H1 (cell line): Measurements from ENCODE around the gene GRIA3. TPM values are rescaled to one million over a fixed set of nuclear protein-coding genes. Genes with fewer than 3 reads are reported as not detected.

Experiments used
- CTCF ChIA-PET: fragments of 300-600 bp; sonication (Branson Sonifier 250); formaldehyde crosslinking; loops from one replicate; lab custom pipeline; 2021; ENCODE audit not compliant: partially characterized antibody; lab: Charles Lee
- POLR2A ChIA-PET: fragments of 300-600 bp; sonication (Branson Sonifier 250); formaldehyde crosslinking; loops from one replicate; lab custom pipeline; 2021; ENCODE audit warnings: inconsistent platforms; ENCODE audit not compliant: partially characterized antibody; lab: Charles Lee
- DNase-seq, 2 experiments: peaks; one replicate each; pipeline versions ENCODE4 v3.0.0 to v3.0.0-alpha.2; 2010 to 2022; ENCODE audit warnings: low spot score in 2 of 2, low read depth in 1 of 2, mixed read lengths in 1 of 2
- FAIRE-seq: peaks from 2 replicates; lab custom pipeline; 2011; peaks lifted over from hg19 to GRCh38; lab: Jason Lieb, UNC
- H2AFZ ChIP-seq: 2 replicates; pipeline ENCODE4 v1.8.1; 2012; ENCODE audit warnings: low read length, inconsistent platforms
- H2AK5ac ChIP-seq: 2 replicates; pipeline ENCODE4 v1.6.1; 2013; ENCODE audit warnings: low read depth, low read length
- H2BK120ac ChIP-seq: replicated peaks from 2 replicates; pipeline ENCODE3; 2013; ENCODE audit warnings: low read depth, low read length, inconsistent platforms
- H2BK12ac ChIP-seq: 2 replicates; pipeline ENCODE4 v1.6.1; 2013; ENCODE audit warnings: low read depth, low read length
- H2BK15ac ChIP-seq: 2 replicates; pipeline ENCODE4 v1.6.1; 2013; ENCODE audit warnings: low read length
- H2BK20ac ChIP-seq: 2 replicates; pipeline ENCODE4 v1.6.1; 2013; ENCODE audit warnings: low read length
- H2BK5ac ChIP-seq: 2 replicates; pipeline ENCODE4 v1.6.1; 2013; ENCODE audit warnings: low read depth, low read length
- H3K14ac ChIP-seq: 2 replicates; pipeline ENCODE4 v1.6.1; 2013; ENCODE audit warnings: inconsistent platforms; ENCODE audit not compliant: insufficient read length
- H3K18ac ChIP-seq: 2 replicates; pipeline ENCODE4 v1.6.1; 2013; ENCODE audit warnings: low read length; ENCODE audit errors: extremely low read depth
- H3K23ac ChIP-seq: 2 replicates; pipeline ENCODE4 v1.6.1; 2013; ENCODE audit warnings: inconsistent platforms; ENCODE audit not compliant: insufficient read length
- H3K23me2 ChIP-seq: 2 replicates; pipeline ENCODE4 v1.6.1; 2013; ENCODE audit warnings: low read depth, low read length
- H3K27ac ChIP-seq: 2 replicates; pipeline ENCODE4 v1.6.1; 2011; ENCODE audit warnings: low read depth, low read length, inconsistent platforms
- H3K27me3 ChIP-seq, 4 experiments: replicated peaks in 1 of 4; 1 replicate in 1 of 4; 2 replicates in 3 of 4; pipeline versions ENCODE4 v1.6.1 to v1.8.1; 2011 to 2013; ENCODE audit warnings: low read length in 3 of 4, mild to moderate bottlenecking in 3 of 4, inconsistent platforms in 2 of 4, mixed read lengths in 2 of 4, moderate library complexity in 1 of 4; ENCODE audit not compliant: control insufficient read depth in 3 of 4, insufficient read depth in 3 of 4; ENCODE audit errors: extremely low read depth in 1 of 4
- H3K36me3 ChIP-seq, 4 experiments: 2 replicates each; pipeline versions ENCODE4 v1.6.1 to v1.8.1; 2011 to 2013; ENCODE audit warnings: mild to moderate bottlenecking in 4 of 4, low read length in 3 of 4, moderate library complexity in 2 of 4, control low read depth in 1 of 4, inconsistent platforms in 1 of 4; ENCODE audit not compliant: insufficient read depth in 4 of 4, control insufficient read depth in 2 of 4
- H3K4ac ChIP-seq: replicated peaks from 2 replicates; pipeline ENCODE3; 2013; ENCODE audit warnings: low read length, low read depth, mixed read lengths, inconsistent platforms; ENCODE audit not compliant: insufficient read length
- H3K4me1 ChIP-seq, 4 experiments: replicated peaks in 1 of 4; 1 replicate in 1 of 4; 2 replicates in 3 of 4; pipeline versions ENCODE4 v1.6.1 to v1.8.1; 2011 to 2013; ENCODE audit warnings: low read length in 3 of 4, inconsistent platforms in 2 of 4, mixed read lengths in 1 of 4; ENCODE audit not compliant: insufficient read depth in 4 of 4, control insufficient read depth in 3 of 4
- H3K4me2 ChIP-seq, 2 experiments: 2 replicates each; pipeline versions ENCODE4 v1.6.1 to v1.8.1; 2011 to 2013; ENCODE audit warnings: low read depth in 2 of 2, low read length in 2 of 2, control low read depth in 1 of 2, inconsistent platforms in 1 of 2, mild to moderate bottlenecking in 1 of 2; ENCODE audit not compliant: insufficient read depth in 1 of 2
- H3K4me3 ChIP-seq, 4 experiments: fragments of 200-600, 300-600 bp in 1 of 4; sonication (generic), shearing (Covaris generic), sonication (Bioruptor Twin) in 1 of 4; 2 replicates each; pipeline versions ENCODE4 v1.5.1 to v1.8.1; 2011 to 2016; ENCODE audit warnings: low read length in 4 of 4, low read depth in 3 of 4, control low read depth in 2 of 4, inconsistent platforms in 2 of 4, mild to moderate bottlenecking in 2 of 4, mixed read lengths in 1 of 4, moderate library complexity in 1 of 4; ENCODE audit not compliant: insufficient read depth in 2 of 4; ENCODE audit errors: extremely low read depth in 1 of 4
- H3K56ac ChIP-seq: replicated peaks from 2 replicates; pipeline ENCODE3; 2013; ENCODE audit warnings: low read depth, mild to moderate bottlenecking, mixed read lengths, low read length, inconsistent platforms; ENCODE audit not compliant: insufficient read length
- H3K79me1 ChIP-seq: 2 replicates; pipeline ENCODE4 v1.6.1; 2013; ENCODE audit warnings: low read depth, low read length, control low read depth
- H3K79me2 ChIP-seq, 2 experiments: 2 replicates each; pipeline versions ENCODE4 v1.6.1 to v1.8.1; 2012 to 2013; ENCODE audit warnings: low read length in 2 of 2, mild to moderate bottlenecking in 2 of 2, inconsistent platforms in 1 of 2; ENCODE audit not compliant: insufficient read depth in 2 of 2, control insufficient read depth in 1 of 2
- H3K9ac ChIP-seq, 4 experiments: replicated peaks in 1 of 4; 1 replicate in 1 of 4; 2 replicates in 3 of 4; pipeline versions ENCODE4 v1.6.1 to v1.8.1; 2011 to 2013; ENCODE audit warnings: low read depth in 3 of 4, low read length in 3 of 4, control low read depth in 2 of 4, mild to moderate bottlenecking in 2 of 4, moderate library complexity in 2 of 4, inconsistent platforms in 1 of 4; ENCODE audit errors: extremely low read depth in 1 of 4
- H3K9me3 ChIP-seq, 2 experiments: 2 replicates each; pipeline versions ENCODE4 v1.6.1 to v1.8.1; 2012 to 2013; ENCODE audit warnings: mild to moderate bottlenecking in 2 of 2, moderate library complexity in 2 of 2, control low read depth in 1 of 2, inconsistent platforms in 1 of 2, low read depth in 1 of 2, low read length in 1 of 2, mixed read lengths in 1 of 2; ENCODE audit not compliant: insufficient read depth in 2 of 2
- H4K20me1 ChIP-seq, 2 experiments: replicated peaks in 1 of 2; 2 replicates each; pipeline versions ENCODE3 to v1.8.1; 2011 to 2013; ENCODE audit warnings: inconsistent platforms in 2 of 2, low read length in 2 of 2, mild to moderate bottlenecking in 1 of 2; ENCODE audit not compliant: insufficient read depth in 2 of 2, control insufficient read depth in 1 of 2
- H4K5ac ChIP-seq: 2 replicates; pipeline ENCODE4 v1.6.1; 2013; ENCODE audit warnings: low read length, low read depth, mixed read lengths, inconsistent platforms; ENCODE audit not compliant: insufficient read length
- H4K8ac ChIP-seq: 2 replicates; pipeline ENCODE4 v1.8.0; 2013; ENCODE audit warnings: mild to moderate bottlenecking, moderate library complexity, low read length, inconsistent platforms; ENCODE audit not compliant: insufficient read depth; ENCODE audit errors: extremely low read depth
- H4K91ac ChIP-seq: replicated peaks from 2 replicates; pipeline ENCODE3; 2013; ENCODE audit warnings: low read length, mixed read lengths, inconsistent platforms; ENCODE audit not compliant: insufficient read length
- POLR2A ChIP-seq, 2 experiments: IDR thresholded peaks; 1 replicate in 1 of 2; 2 replicates in 1 of 2; pipeline ENCODE4 v1.6.1; 2011; ENCODE audit warnings: low read depth in 2 of 2, low read length in 2 of 2, mild to moderate bottlenecking in 2 of 2; ENCODE audit errors: control extremely low read depth in 1 of 2
- WGBS, 2 experiments: shearing (Covaris generic) in 1 of 2; methylation state at CpG; one replicate each; pipeline versions ENCODE4 v1.1.6 to v1.1.7; 2013 to 2015; ENCODE audit warnings: low lambda C conversion rate in 2 of 2, mixed read lengths in 2 of 2, inconsistent platforms in 1 of 2, low coverage in 1 of 2, missing lambda C conversion rate in 1 of 2; ENCODE audit not compliant: insufficient replicate concordance in 2 of 2, insufficient coverage in 1 of 2, insufficient read length in 1 of 2; ENCODE audit errors: extremely low coverage in 1 of 2, missing lambda C conversion rate in 1 of 2; 5-methylcytosine and 5-hydroxymethylcytosine counted together
- polyA plus RNA-seq, 7 experiments: library from polyadenylated mRNA; depleted of rRNA in 3 of 7; stranded (reverse) in 5 of 7; unstranded in 2 of 7; fragments of >200 nt in 5 of 7; fragments of 200-250 nt in 2 of 7; gene quantifications; 1 replicate in 5 of 7; 2 replicates in 1 of 7; 4 replicates in 1 of 7; pipeline versions ENCODE4 v1.2.1 to v1.2.3, GENCODE V29; 2011 to 2013; ENCODE audit warnings: missing spikeins in 2 of 7, mixed read lengths in 2 of 7
- total RNA-seq: library from RNA; stranded (reverse); fragmentation: NEBNext Ultra II Directional; extraction: Animal tissue kit (Norgen Biotek cat#: 25700); gene quantifications from 2 replicates; pipeline ENCODE4 v1.2.1, GENCODE V29; 2021

Gene GRIA3
- total and polyA plus RNA-seq, 2 of the 8 experiments (the other 6 are each of a cell fraction or from before 2014, with no cell fraction given), result 2.6 to 3.0 TPM

DNA sequence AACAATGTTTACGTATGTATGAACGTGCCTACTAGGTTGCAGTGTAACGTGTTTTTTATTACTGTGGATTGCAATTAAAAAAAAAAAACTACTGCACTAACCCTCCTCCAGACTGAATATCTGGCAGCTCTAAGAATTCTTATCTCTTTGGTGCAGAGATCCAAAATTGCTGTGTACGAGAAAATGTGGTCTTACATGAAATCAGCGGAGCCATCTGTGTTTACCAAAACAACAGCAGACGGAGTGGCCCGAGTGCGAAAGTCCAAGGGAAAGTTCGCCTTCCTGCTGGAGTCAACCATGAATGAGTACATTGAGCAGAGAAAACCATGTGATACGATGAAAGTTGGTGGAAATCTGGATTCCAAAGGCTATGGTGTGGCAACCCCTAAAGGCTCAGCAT, 280.6 kb downstream of the GRIA3 start:
- Histone ChIP-seq H3K79me2 (no peaks in the 10 kb centered on the region), H3K9ac (no peak overlapping the region), H2AK5ac (no peak overlapping the region), H3K27me3 (no peaks in the 10 kb centered on the region), H3K79me1 (no peaks in the 10 kb centered on the region), H3K14ac (no peak overlapping the region), H2AFZ (no peak overlapping the region), H4K8ac (no peak overlapping the region), H3K23ac (no peak overlapping the region), H4K5ac (no peak overlapping the region), H3K36me3 (no peaks in the 10 kb centered on the region), H2BK120ac (no peak overlapping the region), H3K4me2 (no peak overlapping the region), H4K91ac (no peak overlapping the region), H3K4me1 (peaks cover 0 to 8% (median 0%) of the 10 kb centered on the region in 4 experiments; a peak in 1 of 7 replicates), H2BK5ac (no peak overlapping the region), H4K20me1 (no peaks in the 10 kb centered on the region), H2BK15ac (no peak overlapping the region), H3K18ac (no peak overlapping the region), H3K4ac (no peak overlapping the region), H3K56ac (no peak overlapping the region), H3K4me3 (no peak overlapping the region), H3K9me3 (no peaks in the 10 kb centered on the region), H3K23me2 (no peaks in the 10 kb centered on the region), H2BK12ac (no peak overlapping the region), H3K27ac (no peak overlapping the region), H2BK20ac (no peak overlapping the region)
- ChIA-PET POLR2A (no interaction called here), CTCF (no interaction called here)
- FAIRE-seq, result no peak
- no peak for DNase-seq
- TF ChIP-seq POLR2A (IDR thresholded peaks at IDR 0.05; ENCODE audit: control extremely low read depth in 1 of 2, low read depth in 2 of 2, low read length in 2 of 2), result no peak
- 92% methylated on average over 10 of the region's 10 CpGs; no CpG with 5 or more reads in 1 of the 2 experiments for WGBS, 2 experiments
